Fibroblast of the aortic adventitia (primary cell): ENCODE measurements around the gene DTNB. TPM values are rescaled to one million over a fixed set of nuclear protein-coding genes. Genes with fewer than 3 reads are reported as not detected.
A peak's percentile ranks its signal among the peaks of the same experiment; 100 is the strongest.

Source experiments
- DNase-seq: peaks from one replicate; pipeline ENCODE4 v3.0.0-alpha.2; 2010; ENCODE audit warnings: low read depth
- H3K4me3 ChIP-seq: 2 replicates; pipeline ENCODE4 v1.5.1; 2011; ENCODE audit warnings: low read depth, mild to moderate bottlenecking, control low read depth, low read length, moderate library complexity
- CTCF ChIP-seq: IDR thresholded peaks from 2 replicates; pipeline ENCODE4 v1.5.1; 2011; ENCODE audit warnings: mild to moderate bottlenecking, low read length, control low read depth, inconsistent platforms; ENCODE audit not compliant: insufficient read depth
- total RNA-seq: library from RNA; depleted of rRNA; stranded (reverse); fragments of >200 nt; gene quantifications from 2 replicates; pipeline ENCODE4 v1.2.3, GENCODE V29; 2012; ENCODE audit warnings: low replicate concordance

Gene DTNB
- total RNA-seq, 1 donor = 11.7 TPM

- no peak for DNase-seq
- TF ChIP-seq CTCF = no peak
Measured at GRCh38 chr2:25358249-25358815, 315.0 kb downstream of the DTNB start.

GRCh38 chr2:25356088-25356487, 317.3 kb downstream of the DTNB start:
- no peak for DNase-seq
- H3K4me3 ChIP-seq = no peak overlapping the region

More at GRCh38 chr2:25358249-25358815, 315.0 kb downstream of the DTNB start:
- no peak overlapping the region for H3K4me3 ChIP-seq

DNA sequence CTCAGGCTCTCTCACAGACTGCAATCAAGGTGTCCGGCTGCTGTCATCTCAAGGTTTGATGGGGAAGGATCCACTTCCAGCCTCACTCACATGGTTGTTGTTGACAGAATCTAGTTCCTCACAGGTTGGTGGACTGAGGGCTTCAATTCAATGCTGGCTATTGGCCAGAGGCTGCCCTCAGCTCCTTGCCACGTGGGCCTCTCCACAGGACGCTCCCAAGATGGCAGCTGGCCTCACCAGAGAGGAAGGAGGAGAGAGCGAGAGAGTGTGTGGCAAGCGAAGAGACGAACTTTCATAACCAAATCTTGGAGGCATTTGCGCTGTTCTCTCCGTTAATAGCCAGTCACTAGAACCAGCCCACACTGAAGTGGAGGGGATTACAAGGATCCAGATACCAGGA, 318.1 kb downstream of the DTNB start:
- no peak overlapping the region for H3K4me3 ChIP-seq
- DNase-seq = no peak
- no peak for TF ChIP-seq CTCF

More at GRCh38 chr2:25356088-25356487, 317.3 kb downstream of the DTNB start:
- TF ChIP-seq CTCF = no peak

GRCh38 chr2:25354116-25354515, 319.3 kb downstream of the DTNB start:
- TF ChIP-seq CTCF = no peak
- DNase-seq = no peak
- no peak overlapping the region for H3K4me3 ChIP-seq

DNA sequence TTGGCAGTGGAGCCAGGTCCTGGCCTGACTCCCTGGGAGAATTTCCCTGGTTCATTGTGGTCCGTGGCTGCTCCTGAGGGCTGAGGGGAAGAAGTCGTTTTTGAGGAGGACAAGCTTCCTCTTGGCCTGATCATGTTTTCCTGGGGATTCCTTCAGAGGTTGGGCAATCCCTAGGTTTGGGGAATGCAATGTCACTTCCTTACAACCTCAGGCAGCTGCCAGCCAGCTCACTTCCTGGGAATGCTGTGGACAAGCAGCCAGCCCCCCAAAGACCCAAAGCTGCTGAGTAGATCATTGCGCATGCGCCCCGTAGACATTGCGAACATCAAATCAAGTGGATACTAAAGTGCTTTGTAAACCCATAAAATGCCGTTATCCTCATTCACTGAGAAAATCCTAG, 324.0 kb downstream of the DTNB start:
- peak; percentile 71 for DNase-seq
- H3K4me3 ChIP-seq = no peak overlapping the region
- no peak for TF ChIP-seq CTCF

GRCh38 chr2:25347846-25348245, 325.5 kb downstream of the DTNB start:
- H3K4me3 ChIP-seq = no peak overlapping the region
- DNase-seq = peak; percentile 59
- no peak for TF ChIP-seq CTCF

- no peak for DNase-seq
- H3K4me3 ChIP-seq = no peak overlapping the region
- no peak for TF ChIP-seq CTCF
Measured at GRCh38 chr2:25347205-25347815, 326.1 kb downstream of the DTNB start.
